SH-SY5Y (cell line): ENCODE data around the gene CHD9NB.

Experiments
- GATA2 ChIP-seq: IDR thresholded peaks from 2 replicates; pipeline ENCODE4 v1.6.1; 2011; ENCODE audit warnings: mild to moderate bottlenecking, low read depth, low read length
- GATA3 ChIP-seq: IDR thresholded peaks from 2 replicates; pipeline ENCODE4 v1.6.1; 2011; ENCODE audit warnings: low read depth, mild to moderate bottlenecking, low read length, moderate library complexity

- TF ChIP-seq GATA2 = no peak
- TF ChIP-seq GATA3 = no peak
Measured at GRCh38 chr16:53069772-53070171, 17.1 kb upstream of the CHD9NB start.
